ENCODE results near the gene NEMP2. TPM values are rescaled to one million over a fixed set of nuclear protein-coding genes. Genes with fewer than 3 reads are reported as not detected.

The NEMP2 gene
- polyA plus RNA-seq, 2 of the 4 experiments (the other 2 are of a cell fraction): 7.1 to 22.0 TPM

DNA sequence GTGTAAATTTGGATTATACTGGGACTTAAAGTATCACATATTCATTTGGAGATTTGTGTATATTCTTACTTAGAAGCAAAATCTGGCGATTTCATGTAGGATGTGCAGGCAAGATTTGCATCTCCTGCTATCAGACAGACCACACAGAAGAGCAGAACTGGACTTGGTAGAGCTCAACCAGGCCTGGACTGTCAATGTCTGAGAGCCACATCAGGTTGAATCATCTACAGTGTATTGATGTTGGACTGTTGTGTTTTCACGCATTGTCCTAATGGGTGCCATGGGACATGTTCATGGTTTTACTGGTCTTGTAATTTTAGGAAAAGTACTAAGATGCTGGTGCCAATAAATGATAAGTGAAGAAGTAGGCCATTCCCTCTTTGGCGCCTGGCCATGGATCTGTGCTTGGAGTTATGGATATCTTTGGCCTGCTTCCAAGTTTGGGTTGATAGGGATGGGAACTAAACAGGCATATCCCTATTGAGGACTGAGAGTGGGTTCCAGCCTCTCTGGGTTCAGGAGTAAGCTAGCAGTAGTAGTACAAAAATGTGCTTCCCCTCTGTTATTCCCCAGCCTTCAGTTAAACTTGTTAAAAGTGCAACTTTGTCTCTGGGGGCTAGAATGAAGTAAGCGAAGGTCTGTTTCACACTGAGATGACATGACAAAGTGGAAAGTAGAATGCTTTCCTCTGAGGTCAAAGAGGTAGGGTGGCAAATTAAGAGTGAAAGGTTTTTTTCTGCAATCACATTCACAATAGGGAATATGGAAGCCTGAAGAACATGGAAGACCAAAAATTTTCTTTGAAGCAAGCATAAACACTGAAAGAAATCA, 49.2 kb upstream of the NEMP2 start:
- H3K4me2 ChIP-seq: peak overlapping the region; percentile 3; the same call in 1 of the 3 replicates
- no peak for ATAC-seq
- no peak for TF ChIP-seq HOXA7 (CRISPR knock-in tag; IDR thresholded peaks at IDR 0.05)
- TF ChIP-seq CBX2 (IDR thresholded peaks at IDR 0.05; ENCODE audit: borderline replicate concordance, low read depth): no peak
- no peak for TF ChIP-seq RFX5 (IDR thresholded peaks at IDR 0.05)
- TF ChIP-seq POLR2A (IDR thresholded peaks at IDR 0.05; ENCODE audit: low read length): no peak
- TF ChIP-seq, protein P1, sequence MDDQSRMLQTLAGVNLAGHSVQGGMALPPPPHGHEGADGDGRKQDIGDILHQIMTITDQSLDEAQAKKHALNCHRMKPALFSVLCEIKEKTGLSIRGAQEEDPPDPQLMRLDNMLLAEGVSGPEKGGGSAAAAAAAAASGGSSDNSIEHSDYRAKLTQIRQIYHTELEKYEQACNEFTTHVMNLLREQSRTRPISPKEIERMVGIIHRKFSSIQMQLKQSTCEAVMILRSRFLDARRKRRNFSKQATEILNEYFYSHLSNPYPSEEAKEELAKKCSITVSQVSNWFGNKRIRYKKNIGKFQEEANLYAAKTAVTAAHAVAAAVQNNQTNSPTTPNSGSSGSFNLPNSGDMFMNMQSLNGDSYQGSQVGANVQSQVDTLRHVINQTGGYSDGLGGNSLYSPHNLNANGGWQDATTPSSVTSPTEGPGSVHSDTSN (IDR thresholded peaks at IDR 0.05): no peak
- TF ChIP-seq, protein P2, sequence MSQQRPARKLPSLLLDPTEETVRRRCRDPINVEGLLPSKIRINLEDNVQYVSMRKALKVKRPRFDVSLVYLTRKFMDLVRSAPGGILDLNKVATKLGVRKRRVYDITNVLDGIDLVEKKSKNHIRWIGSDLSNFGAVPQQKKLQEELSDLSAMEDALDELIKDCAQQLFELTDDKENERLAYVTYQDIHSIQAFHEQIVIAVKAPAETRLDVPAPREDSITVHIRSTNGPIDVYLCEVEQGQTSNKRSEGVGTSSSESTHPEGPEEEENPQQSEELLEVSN (IDR thresholded peaks at IDR 0.05; ENCODE audit: borderline replicate concordance, low read depth): no peak
- no peak for TF ChIP-seq CHD2 (IDR thresholded peaks at IDR 0.05; ENCODE audit: low read length, partially characterized antibody)
- TF ChIP-seq ZNF302 (CRISPR knock-in tag; IDR thresholded peaks at IDR 0.05): no peak
- TF ChIP-seq RCOR1 (IDR thresholded peaks at IDR 0.05; ENCODE audit: low read depth, low read length): no peak
- TF ChIP-seq HOXB5 (CRISPR knock-in tag; IDR thresholded peaks at IDR 0.05): no peak
- no peak for TF ChIP-seq PHF8 (IDR thresholded peaks at IDR 0.05; ENCODE audit: borderline replicate concordance, low read depth)
- TF ChIP-seq GATA3 (IDR thresholded peaks at IDR 0.05; ENCODE audit: borderline replicate concordance): no peak
- TF ChIP-seq NFE2L2 (conservative IDR thresholded peaks at IDR 0.05; ENCODE audit: low read length): no peak
- no peak for TF ChIP-seq EHMT2 (IDR thresholded peaks at IDR 0.05; ENCODE audit: low read depth)
- TF ChIP-seq MYC (IDR thresholded peaks at IDR 0.05; ENCODE audit: borderline replicate concordance, low read length): no peak
- no peak for TF ChIP-seq KDM1A (IDR thresholded peaks at IDR 0.05; ENCODE audit: low read depth)
- TF ChIP-seq ZSCAN20 (CRISPR knock-in tag; IDR thresholded peaks at IDR 0.05): no peak
- FAIRE-seq: no peak
- H3K9me3 ChIP-seq: no peaks in the 10 kb centered on the region
- peaks cover 37% of the 10 kb centered on the region for H3K4me1 ChIP-seq
- no peak overlapping the region for H3K4me3 ChIP-seq
- H3K27ac ChIP-seq: peak overlapping the region in 1 of 2 experiments; percentile 20; a peak in 3 of 6 replicates
- no peak for DNase-seq (ENCODE audit: low read depth in 1 of 2, low spot score in 1 of 2)
- CTCF ChIA-PET: interaction anchor here (1.0 to 1.2 kb wide), 2 partner anchors 10 to 23 kb away, joined by 3 read pairs; no protein-coding TSS in a partner anchor
- WGBS (ENCODE audit: missing lambda C conversion rate): 93% methylated on average over 4 of the region's 4 CpGs
- POLR2A ChIA-PET: no interaction called here

DNA sequence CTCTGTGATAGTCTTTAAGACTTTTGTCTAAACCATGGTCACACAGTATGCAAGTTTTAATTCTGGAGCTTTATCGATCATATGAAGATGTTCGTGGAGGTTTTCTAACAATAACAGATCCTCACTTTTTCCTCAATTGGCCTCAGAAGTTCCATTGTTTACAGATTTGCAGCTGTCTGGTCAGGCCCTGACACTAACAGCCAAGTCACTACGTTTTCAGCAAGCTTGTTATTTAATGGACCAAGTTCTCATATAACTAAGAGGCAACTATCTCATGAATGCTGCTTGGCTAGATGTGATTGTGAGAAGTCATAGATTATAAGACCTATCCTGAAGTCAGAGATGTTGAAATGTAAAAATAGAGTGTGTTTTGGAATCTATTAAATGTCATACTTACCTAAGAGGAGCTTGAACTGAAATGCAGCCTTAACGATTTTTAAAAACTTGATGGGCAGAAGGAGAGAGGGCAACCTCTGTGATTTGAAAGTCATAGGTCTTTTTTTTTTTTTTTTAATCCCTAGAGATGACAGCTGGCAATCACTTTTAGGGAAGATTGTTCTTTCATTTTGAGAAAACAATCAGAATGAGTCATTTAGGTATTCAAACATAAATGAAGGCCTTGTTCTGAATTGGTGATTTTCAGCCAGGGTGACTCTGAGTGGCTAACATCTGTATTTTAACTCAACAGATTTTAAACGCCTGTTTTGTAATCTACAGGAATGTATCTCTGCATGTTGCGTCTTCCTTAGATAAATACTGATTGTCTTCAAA, 48.4 kb upstream of the NEMP2 start:
- FAIRE-seq (no peak), DNase-seq (ENCODE audit: low read depth in 1 of 2, low spot score in 1 of 2) (no peak), ATAC-seq (no peak)
- WGBS (ENCODE audit: missing lambda C conversion rate): 80% methylated on average over 6 of the region's 6 CpGs
- peak overlapping the region in 1 of 2 experiments; percentile 50; a peak in 3 of 6 replicates for H3K27ac ChIP-seq
- TF ChIP-seq FOSL2 (IDR thresholded peaks at IDR 0.05) (no peak), FOSL2 (CRISPR knock-in tag; IDR thresholded peaks at IDR 0.05) (peak; percentile 27; the same call in 1 of the 2 replicates), SREBF2 (IDR thresholded peaks at IDR 0.05) (no peak)
- H3K9me3 ChIP-seq: no peaks in the 10 kb centered on the region
- CTCF ChIA-PET: interaction anchor here (1.2 kb wide), 1 partner anchor 24 kb away, joined by 3 read pairs; no protein-coding TSS in a partner anchor
- H3K4me1 ChIP-seq: peaks cover 43% of the 10 kb centered on the region
- POLR2A ChIA-PET: no interaction called here
- H3K4me2 ChIP-seq: peak overlapping the region; percentile 3; the same call in 1 of the 3 replicates
- H3K4me3 ChIP-seq: no peak overlapping the region

DNA sequence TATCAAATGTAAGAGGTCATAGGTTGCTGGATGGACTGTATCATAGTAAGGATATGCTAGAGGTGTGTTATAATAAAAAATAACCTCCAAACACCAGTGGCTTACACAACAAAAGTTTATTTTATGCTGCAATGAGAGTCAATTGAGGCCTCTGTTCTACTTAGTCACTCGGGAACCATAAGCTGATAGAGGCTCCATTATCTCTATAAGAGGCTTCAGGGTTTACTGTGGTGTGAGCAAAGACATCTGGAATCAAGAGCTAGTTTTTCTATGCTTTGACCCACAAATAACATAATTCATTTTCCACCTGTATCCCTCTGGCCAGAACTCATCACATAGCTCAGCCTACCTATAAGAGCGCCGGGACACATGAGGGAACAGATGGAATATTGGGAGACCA, 47.5 kb upstream of the NEMP2 start:
- H3K4me1 ChIP-seq: peaks cover 52% of the 10 kb centered on the region
- CTCF ChIA-PET: no interaction called here
- TF ChIP-seq GATA3 (IDR thresholded peaks at IDR 0.05; ENCODE audit: borderline replicate concordance) (no peak), TP53 (CRISPR knock-in tag; IDR thresholded peaks at IDR 0.05) (no peak), HOXB5 (CRISPR knock-in tag; IDR thresholded peaks at IDR 0.05) (no peak), SREBF2 (IDR thresholded peaks at IDR 0.05) (no peak), PHF8 (IDR thresholded peaks at IDR 0.05; ENCODE audit: borderline replicate concordance, low read depth) (no peak), RFX5 (IDR thresholded peaks at IDR 0.05) (no peak), EP300 (IDR thresholded peaks at IDR 0.05) (no peak), HOXB13 (CRISPR knock-in tag; IDR thresholded peaks at IDR 0.05; ENCODE audit: low read depth) (no peak)
- TF ChIP-seq, protein P3, sequence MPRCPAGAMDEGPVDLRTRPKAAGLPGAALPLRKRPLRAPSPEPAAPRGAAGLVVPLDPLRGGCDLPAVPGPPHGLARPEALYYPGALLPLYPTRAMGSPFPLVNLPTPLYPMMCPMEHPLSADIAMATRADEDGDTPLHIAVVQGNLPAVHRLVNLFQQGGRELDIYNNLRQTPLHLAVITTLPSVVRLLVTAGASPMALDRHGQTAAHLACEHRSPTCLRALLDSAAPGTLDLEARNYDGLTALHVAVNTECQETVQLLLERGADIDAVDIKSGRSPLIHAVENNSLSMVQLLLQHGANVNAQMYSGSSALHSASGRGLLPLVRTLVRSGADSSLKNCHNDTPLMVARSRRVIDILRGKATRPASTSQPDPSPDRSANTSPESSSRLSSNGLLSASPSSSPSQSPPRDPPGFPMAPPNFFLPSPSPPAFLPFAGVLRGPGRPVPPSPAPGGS (IDR thresholded peaks at IDR 0.05): no peak
- TF ChIP-seq, protein P1 (IDR thresholded peaks at IDR 0.05): no peak
- TF ChIP-seq, protein P4, sequence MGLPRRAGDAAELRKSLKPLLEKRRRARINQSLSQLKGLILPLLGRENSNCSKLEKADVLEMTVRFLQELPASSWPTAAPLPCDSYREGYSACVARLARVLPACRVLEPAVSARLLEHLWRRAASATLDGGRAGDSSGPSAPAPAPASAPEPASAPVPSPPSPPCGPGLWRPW (IDR thresholded peaks at IDR 0.05): no peak
- TF ChIP-seq, protein P5, sequence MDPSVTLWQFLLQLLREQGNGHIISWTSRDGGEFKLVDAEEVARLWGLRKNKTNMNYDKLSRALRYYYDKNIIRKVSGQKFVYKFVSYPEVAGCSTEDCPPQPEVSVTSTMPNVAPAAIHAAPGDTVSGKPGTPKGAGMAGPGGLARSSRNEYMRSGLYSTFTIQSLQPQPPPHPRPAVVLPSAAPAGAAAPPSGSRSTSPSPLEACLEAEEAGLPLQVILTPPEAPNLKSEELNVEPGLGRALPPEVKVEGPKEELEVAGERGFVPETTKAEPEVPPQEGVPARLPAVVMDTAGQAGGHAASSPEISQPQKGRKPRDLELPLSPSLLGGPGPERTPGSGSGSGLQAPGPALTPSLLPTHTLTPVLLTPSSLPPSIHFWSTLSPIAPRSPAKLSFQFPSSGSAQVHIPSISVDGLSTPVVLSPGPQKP (IDR thresholded peaks at IDR 0.05; ENCODE audit: low read depth, low read length): no peak

More for the DNA sequence above, 47.5 kb upstream of the NEMP2 start:
- Histone ChIP-seq H3K4me3 (no peak overlapping the region), H3K4me2 (no peak overlapping the region), H3K27ac (peak overlapping the region in 1 of 2 experiments; percentile 41; a peak in 2 of 6 replicates), H3K9me3 (no peaks in the 10 kb centered on the region)
- 95% methylated on average over 3 of the region's 3 CpGs for WGBS (ENCODE audit: missing lambda C conversion rate)
- POLR2A ChIA-PET: no interaction called here
- DNase-seq (ENCODE audit: low read depth in 1 of 2, low spot score in 1 of 2) (no peak), FAIRE-seq (no peak), ATAC-seq (no peak)

All from A549 (cell line).